HepG2 (cell line): Measurements from ENCODE around the gene IRAK1BP1. TPM values are rescaled to one million over a fixed set of nuclear protein-coding genes. Genes with fewer than 3 reads are reported as not detected.

Experiments used
- CERS6 ChIP-seq: sonication (generic); formaldehyde crosslinking; IDR thresholded peaks from 2 replicates; pipeline ENCODE4 v1.5.0; 2020; ENCODE audit warnings: missing genetic modification reagents
- GZF1 ChIP-seq: sonication (generic); formaldehyde crosslinking; IDR thresholded peaks from 2 replicates; pipeline ENCODE4 v1.5.1; 2020; ENCODE audit warnings: mild to moderate bottlenecking, missing genetic modification reagents
- HCFC1 ChIP-seq: fragments of 150-350 bp; IDR thresholded peaks from 2 replicates; pipeline ENCODE4 v1.6.1; 2014; ENCODE audit warnings: low read depth, low read length
- HOXA3 ChIP-seq: sonication (generic); formaldehyde crosslinking; IDR thresholded peaks from 2 replicates; pipeline ENCODE4 v1.5.0; 2020; ENCODE audit warnings: missing genetic modification reagents
- KLF6 ChIP-seq: IDR thresholded peaks from 2 replicates; pipeline ENCODE4 v1.8.0; 2016; ENCODE audit warnings: missing biosample characterization, missing genetic modification reagents
- MAZ ChIP-seq, 2 experiments: sonication (generic) in 1 of 2; formaldehyde crosslinking in 1 of 2; IDR thresholded peaks; 2 replicates each; pipeline versions ENCODE4 v1.5.0 to v1.6.1; 2012 to 2020; ENCODE audit warnings: low read depth in 2 of 2, mild to moderate bottlenecking in 2 of 2, borderline replicate concordance in 1 of 2, improper control_type of control experiment in 1 of 2, low read length in 1 of 2, missing genetic modification reagents in 1 of 2, moderate library complexity in 1 of 2
- NAIF1 ChIP-seq: sonication (generic); formaldehyde crosslinking; IDR thresholded peaks from 2 replicates; pipeline ENCODE4 v1.5.0; 2020; ENCODE audit warnings: mild to moderate bottlenecking, missing genetic modification reagents, borderline replicate concordance
- NCOR1 ChIP-seq: fragments of 200-600 bp; sonication (generic); IDR thresholded peaks from 2 replicates; pipeline ENCODE4 v1.7.0; 2017; ENCODE audit warnings: antibody characterized with exemption, low read length, borderline replicate concordance
- NFIC ChIP-seq: IDR thresholded peaks from 2 replicates; pipeline ENCODE4 v1.6.1; 2012; ENCODE audit warnings: mild to moderate bottlenecking, low read length, inconsistent platforms
- SRY ChIP-seq: sonication (generic); formaldehyde crosslinking; IDR thresholded peaks from 2 replicates; pipeline ENCODE4 v1.8.0; 2022; ENCODE audit warnings: mild to moderate bottlenecking, missing genetic modification reagents
- THAP11 ChIP-seq: IDR thresholded peaks from 2 replicates; pipeline ENCODE4 v1.6.1; 2016; ENCODE audit warnings: missing biosample characterization, missing genetic modification reagents
- ZBTB7A ChIP-seq: sonication (generic); formaldehyde crosslinking; IDR thresholded peaks from 2 replicates; pipeline ENCODE4 v1.8.0; 2022; ENCODE audit warnings: mild to moderate bottlenecking, missing genetic modification reagents
- ZNF260 ChIP-seq: sonication (generic); formaldehyde crosslinking; IDR thresholded peaks from 2 replicates; pipeline ENCODE4 v1.4.0; 2020; ENCODE audit warnings: missing genetic modification reagents, low read depth, mild to moderate bottlenecking, borderline replicate concordance
- ZNF274 ChIP-seq: sonication (generic); formaldehyde crosslinking; IDR thresholded peaks from 2 replicates; pipeline ENCODE4 v1.5.1; 2020; ENCODE audit warnings: mild to moderate bottlenecking, missing genetic modification reagents
- ZNF326 ChIP-seq: sonication (generic); formaldehyde crosslinking; IDR thresholded peaks from 2 replicates; pipeline ENCODE4 v1.4.0; 2020; ENCODE audit warnings: missing genetic modification reagents, borderline replicate concordance
- ZNF441 ChIP-seq: sonication (generic); formaldehyde crosslinking; IDR thresholded peaks from 2 replicates; pipeline ENCODE4 v1.7.0; 2021; ENCODE audit warnings: missing genetic modification reagents, borderline replicate concordance
- ZNF484 ChIP-seq: sonication (generic); formaldehyde crosslinking; IDR thresholded peaks from 2 replicates; pipeline ENCODE4 v1.5.1; 2020; ENCODE audit warnings: mild to moderate bottlenecking, low read depth, missing genetic modification reagents, borderline replicate concordance
- ZNF577 ChIP-seq: sonication (generic); formaldehyde crosslinking; IDR thresholded peaks from 2 replicates; pipeline ENCODE4 v1.4.0; 2020; ENCODE audit warnings: mild to moderate bottlenecking, low read depth, missing genetic modification reagents, borderline replicate concordance
- ZNF616 ChIP-seq: sonication (generic); formaldehyde crosslinking; IDR thresholded peaks from 2 replicates; pipeline ENCODE4 v1.5.0; 2020; ENCODE audit warnings: low read depth, mild to moderate bottlenecking, missing genetic modification reagents
- ZSCAN12 ChIP-seq: sonication (generic); formaldehyde crosslinking; IDR thresholded peaks from 2 replicates; pipeline ENCODE4 v1.9.0; 2021; ENCODE audit warnings: mild to moderate bottlenecking, missing genetic modification reagents
- polyA plus RNA-seq, 8 experiments: library from polyadenylated mRNA; depleted of rRNA in 3 of 8; stranded (reverse) in 7 of 8; unstranded in 1 of 8; fragments of >200 nt; fragmentation: Illumina TruSeq in 4 of 8; extraction: Trizol in 4 of 8; gene quantifications; 2 replicates each; pipeline versions ENCODE4 v1.2.1 to v1.2.3, GENCODE V29; 2011 to 2016; ENCODE audit warnings: low read depth in 4 of 8, missing spikeins in 1 of 8, mixed read lengths in 1 of 8; ENCODE audit not compliant: insufficient read depth in 1 of 8
- total RNA-seq, 5 experiments: library from RNA; depleted of rRNA; stranded (reverse); fragments of >200 nt; fragmentation: Illumina TruSeq; extraction: Trizol; gene quantifications; 2 replicates each; pipeline ENCODE4 v1.2.3, GENCODE V29; 2016; ENCODE audit warnings: low read depth in 1 of 5
- TF ChIP-seq, protein P1 (sequence below): fragments of 450-650 bp; IDR thresholded peaks from 2 replicates; pipeline ENCODE4 v1.6.1; 2016
- TF ChIP-seq, protein P2 (sequence below): sonication (generic); formaldehyde crosslinking; IDR thresholded peaks from 2 replicates; pipeline ENCODE4 v1.8.1; 2023; ENCODE audit warnings: mild to moderate bottlenecking, missing genetic modification reagents, borderline replicate concordance
- TF ChIP-seq, protein P3 (sequence below): IDR thresholded peaks from 2 replicates; pipeline ENCODE4 v1.6.1; 2016; ENCODE audit warnings: mild to moderate bottlenecking, missing biosample characterization, missing genetic modification reagents
- TF ChIP-seq, protein P4 (sequence below): sonication (generic); formaldehyde crosslinking; conservative IDR thresholded peaks from 2 replicates; pipeline ENCODE4 v1.8.0; 2022; ENCODE audit warnings: missing genetic modification reagents

The IRAK1BP1 gene
- total and polyA plus RNA-seq, 2 of the 13 experiments (the other 11 are each of a cell fraction or from before 2014, with no cell fraction given) = 0.86 to 1.5 TPM

GRCh38 chr6:78867370-78868040 lies at the start of gene IRAK1BP1 (continued):
- TF ChIP-seq, protein P1, sequence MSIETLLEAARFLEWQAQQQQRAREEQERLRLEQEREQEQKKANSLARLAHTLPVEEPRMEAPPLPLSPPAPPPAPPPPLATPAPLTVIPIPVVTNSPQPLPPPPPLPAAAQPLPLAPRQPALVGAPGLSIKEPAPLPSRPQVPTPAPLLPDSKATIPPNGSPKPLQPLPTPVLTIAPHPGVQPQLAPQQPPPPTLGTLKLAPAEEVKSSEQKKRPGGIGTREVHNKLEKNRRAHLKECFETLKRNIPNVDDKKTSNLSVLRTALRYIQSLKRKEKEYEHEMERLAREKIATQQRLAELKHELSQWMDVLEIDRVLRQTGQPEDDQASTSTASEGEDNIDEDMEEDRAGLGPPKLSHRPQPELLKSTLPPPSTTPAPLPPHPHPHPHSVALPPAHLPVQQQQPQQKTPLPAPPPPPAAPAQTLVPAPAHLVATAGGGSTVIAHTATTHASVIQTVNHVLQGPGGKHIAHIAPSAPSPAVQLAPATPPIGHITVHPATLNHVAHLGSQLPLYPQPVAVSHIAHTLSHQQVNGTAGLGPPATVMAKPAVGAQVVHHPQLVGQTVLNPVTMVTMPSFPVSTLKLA = no peak
- TF ChIP-seq ZBTB7A (CRISPR knock-in tag) (no peak), ZNF484 (CRISPR knock-in tag) (no peak), SRY (CRISPR knock-in tag) (no peak), HOXA3 (CRISPR knock-in tag) (peak; percentile 72), THAP11 (CRISPR knock-in tag) (peak; percentile 75), KLF6 (no peak), ZNF616 (0 out of 2 replicates have a peak, but pooled peaks have one; percentile 32), MAZ (IDR thresholded peaks at IDR 0.05; ENCODE audit: borderline replicate concordance, low read depth, low read length) (no peak), MAZ (CRISPR knock-in tag; IDR thresholded peaks at IDR 0.05; ENCODE audit: low read depth) (peak; percentile 64; the same call in 1 of the 2 replicates), ZNF441 (CRISPR knock-in tag) (0 out of 2 replicates have a peak, but pooled peaks have one; percentile 41), GZF1 (CRISPR knock-in tag) (no peak), NCOR1 (no peak), HCFC1 (no peak), NAIF1 (CRISPR knock-in tag) (0 out of 2 replicates have a peak, but pooled peaks have one; percentile 42), ZSCAN12 (CRISPR knock-in tag) (no peak), ZNF326 (no peak), ZNF577 (CRISPR knock-in tag) (no peak), ZNF260 (CRISPR knock-in tag) (no peak), ZNF274 (CRISPR knock-in tag) (no peak), NFIC (no peak), CERS6 (no peak)
- TF ChIP-seq, protein P2, sequence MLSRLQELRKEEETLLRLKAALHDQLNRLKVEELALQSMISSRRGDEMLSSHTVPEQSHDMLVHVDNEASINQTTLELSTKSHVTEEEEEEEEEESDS = peak; percentile 91
- TF ChIP-seq, protein P3, sequence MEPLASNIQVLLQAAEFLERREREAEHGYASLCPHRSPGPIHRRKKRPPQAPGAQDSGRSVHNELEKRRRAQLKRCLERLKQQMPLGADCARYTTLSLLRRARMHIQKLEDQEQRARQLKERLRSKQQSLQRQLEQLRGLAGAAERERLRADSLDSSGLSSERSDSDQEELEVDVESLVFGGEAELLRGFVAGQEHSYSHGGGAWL (CRISPR knock-in tag) = peak; percentile 52; the same call in 1 of the 2 replicates
- TF ChIP-seq, protein P4, sequence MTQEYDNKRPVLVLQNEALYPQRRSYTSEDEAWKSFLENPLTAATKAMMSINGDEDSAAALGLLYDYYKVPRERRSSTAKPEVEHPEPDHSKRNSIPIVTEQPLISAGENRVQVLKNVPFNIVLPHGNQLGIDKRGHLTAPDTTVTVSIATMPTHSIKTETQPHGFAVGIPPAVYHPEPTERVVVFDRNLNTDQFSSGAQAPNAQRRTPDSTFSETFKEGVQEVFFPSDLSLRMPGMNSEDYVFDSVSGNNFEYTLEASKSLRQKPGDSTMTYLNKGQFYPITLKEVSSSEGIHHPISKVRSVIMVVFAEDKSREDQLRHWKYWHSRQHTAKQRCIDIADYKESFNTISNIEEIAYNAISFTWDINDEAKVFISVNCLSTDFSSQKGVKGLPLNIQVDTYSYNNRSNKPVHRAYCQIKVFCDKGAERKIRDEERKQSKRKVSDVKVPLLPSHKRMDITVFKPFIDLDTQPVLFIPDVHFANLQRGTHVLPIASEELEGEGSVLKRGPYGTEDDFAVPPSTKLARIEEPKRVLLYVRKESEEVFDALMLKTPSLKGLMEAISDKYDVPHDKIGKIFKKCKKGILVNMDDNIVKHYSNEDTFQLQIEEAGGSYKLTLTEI (CRISPR knock-in tag) = no peak
